ENCODE measurements around the gene POU2AF1. TPM values are rescaled to one million over a fixed set of nuclear protein-coding genes. Genes with fewer than 3 reads are reported as not detected.

POU2AF1 gene
- total RNA-seq, 3 donors from 2014 or later (not counting 1 experiment from before 2014, with no cell fraction given): 0.82 to 16.8 (median 1.1) TPM

DNA sequence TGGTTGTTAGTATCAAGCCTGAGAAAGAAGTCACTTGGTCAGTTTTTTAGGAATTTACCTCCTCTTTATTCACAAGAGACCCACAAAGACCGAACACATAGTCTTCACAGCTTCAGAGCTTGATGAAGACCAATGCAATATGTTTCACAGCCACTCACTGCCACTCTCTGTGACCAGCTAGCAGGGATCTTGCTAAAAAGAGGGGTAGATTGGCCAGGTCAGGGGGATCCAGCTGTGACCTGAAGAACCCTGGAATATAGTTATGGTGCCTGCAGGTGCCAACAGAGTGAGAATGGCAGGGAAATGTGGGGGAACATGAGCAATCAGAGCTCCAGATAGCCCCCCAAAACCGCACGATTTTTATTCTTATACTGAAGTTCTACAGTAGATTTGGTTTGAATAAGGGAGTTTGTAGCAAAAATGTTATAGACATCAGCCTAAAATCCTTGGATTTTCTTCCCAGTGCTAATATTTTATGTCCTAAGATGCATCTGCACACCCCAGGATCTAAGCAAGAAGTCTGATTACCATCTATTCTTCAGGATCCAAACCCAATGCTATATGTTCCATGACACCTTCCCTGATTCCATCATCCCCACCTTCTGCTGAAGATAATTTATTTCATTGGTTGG lies 8.7 kb downstream of the POU2AF1 start:
- ATAC-seq: no peak
- WGBS (ENCODE audit: insufficient coverage): 85% methylated on average over 3 of the region's 3 CpGs
- Histone ChIP-seq H3K9me3 (ENCODE audit: control insufficient read depth, insufficient read depth, low read length) (no peaks in the 10 kb centered on the region), H3K27ac (ENCODE audit: low read length) (no peak overlapping the region), H3K27me3 (ENCODE audit: control insufficient read depth, insufficient read depth, low read length) (no peaks in the 10 kb centered on the region), H3K4me1 (ENCODE audit: control insufficient read depth, insufficient read depth, low read length) (peaks cover 3% of the 10 kb centered on the region), H3K36me3 (ENCODE audit: control insufficient read depth, insufficient read depth, low read length) (no peaks in the 10 kb centered on the region), H3K4me3 (ENCODE audit: low read length) (no peak overlapping the region)
- peaks cover 0 to 5% of the 10 kb centered on the region in 2 donors for H3K27me3 Mint-ChIP-seq (ENCODE audit: low read depth in 2 of 2)
- DNase-seq: no peak
- no peak overlapping the region for H3K4me3 Mint-ChIP-seq
- H3K9me3 Mint-ChIP-seq: no peaks in the 10 kb centered on the region
- TF ChIP-seq, protein P1, sequence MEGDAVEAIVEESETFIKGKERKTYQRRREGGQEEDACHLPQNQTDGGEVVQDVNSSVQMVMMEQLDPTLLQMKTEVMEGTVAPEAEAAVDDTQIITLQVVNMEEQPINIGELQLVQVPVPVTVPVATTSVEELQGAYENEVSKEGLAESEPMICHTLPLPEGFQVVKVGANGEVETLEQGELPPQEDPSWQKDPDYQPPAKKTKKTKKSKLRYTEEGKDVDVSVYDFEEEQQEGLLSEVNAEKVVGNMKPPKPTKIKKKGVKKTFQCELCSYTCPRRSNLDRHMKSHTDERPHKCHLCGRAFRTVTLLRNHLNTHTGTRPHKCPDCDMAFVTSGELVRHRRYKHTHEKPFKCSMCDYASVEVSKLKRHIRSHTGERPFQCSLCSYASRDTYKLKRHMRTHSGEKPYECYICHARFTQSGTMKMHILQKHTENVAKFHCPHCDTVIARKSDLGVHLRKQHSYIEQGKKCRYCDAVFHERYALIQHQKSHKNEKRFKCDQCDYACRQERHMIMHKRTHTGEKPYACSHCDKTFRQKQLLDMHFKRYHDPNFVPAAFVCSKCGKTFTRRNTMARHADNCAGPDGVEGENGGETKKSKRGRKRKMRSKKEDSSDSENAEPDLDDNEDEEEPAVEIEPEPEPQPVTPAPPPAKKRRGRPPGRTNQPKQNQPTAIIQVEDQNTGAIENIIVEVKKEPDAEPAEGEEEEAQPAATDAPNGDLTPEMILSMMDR (IDR thresholded peaks at IDR 0.05): no peak
- H3K36me3 Mint-ChIP-seq: no peaks in the 10 kb centered on the region
- no peak overlapping the region for H3K27ac Mint-ChIP-seq
- H3K4me1 Mint-ChIP-seq: no peaks in the 10 kb centered on the region
- intact Hi-C loops (cut with micrococcal nuclease): no loop called here

DNA sequence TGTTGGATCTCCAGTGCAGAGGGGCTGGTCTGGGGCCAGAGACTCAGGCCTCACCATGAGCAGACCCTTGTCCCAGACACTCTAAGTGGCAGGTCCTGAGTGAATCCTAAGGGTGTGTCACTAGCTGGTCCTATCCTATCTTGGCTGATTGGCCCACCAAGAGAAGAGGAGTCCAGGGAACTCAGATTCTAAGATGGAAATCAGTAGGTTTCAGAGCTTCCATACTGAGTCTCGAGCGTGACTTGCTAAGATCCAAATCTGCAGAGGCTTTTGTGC lies 10.9 kb downstream of the POU2AF1 start:
- Histone ChIP-seq H3K9me3 (ENCODE audit: control insufficient read depth, insufficient read depth, low read length) (no peaks in the 10 kb centered on the region), H3K27me3 (ENCODE audit: control insufficient read depth, insufficient read depth, low read length) (no peaks in the 10 kb centered on the region), H3K4me1 (ENCODE audit: control insufficient read depth, insufficient read depth, low read length) (peaks cover 3% of the 10 kb centered on the region), H3K4me3 (ENCODE audit: low read length) (no peak overlapping the region), H3K36me3 (ENCODE audit: control insufficient read depth, insufficient read depth, low read length) (no peaks in the 10 kb centered on the region), H3K27ac (ENCODE audit: low read length) (no peak overlapping the region)
- intact Hi-C loops (cut with micrococcal nuclease): no loop called here
- ATAC-seq: no peak
- 88% methylated on average over 2 of the region's 2 CpGs for WGBS (ENCODE audit: insufficient coverage)
- H3K27ac Mint-ChIP-seq: no peak overlapping the region
- TF ChIP-seq, protein P1 (IDR thresholded peaks at IDR 0.05): no peak
- H3K4me1 Mint-ChIP-seq: no peaks in the 10 kb centered on the region
- H3K9me3 Mint-ChIP-seq: no peaks in the 10 kb centered on the region
- H3K27me3 Mint-ChIP-seq (ENCODE audit: low read depth in 2 of 2): peaks cover 0 to 5% of the 10 kb centered on the region in 2 donors
- no peak overlapping the region for H3K4me3 Mint-ChIP-seq
- H3K36me3 Mint-ChIP-seq: no peaks in the 10 kb centered on the region
- no peak for DNase-seq

DNA sequence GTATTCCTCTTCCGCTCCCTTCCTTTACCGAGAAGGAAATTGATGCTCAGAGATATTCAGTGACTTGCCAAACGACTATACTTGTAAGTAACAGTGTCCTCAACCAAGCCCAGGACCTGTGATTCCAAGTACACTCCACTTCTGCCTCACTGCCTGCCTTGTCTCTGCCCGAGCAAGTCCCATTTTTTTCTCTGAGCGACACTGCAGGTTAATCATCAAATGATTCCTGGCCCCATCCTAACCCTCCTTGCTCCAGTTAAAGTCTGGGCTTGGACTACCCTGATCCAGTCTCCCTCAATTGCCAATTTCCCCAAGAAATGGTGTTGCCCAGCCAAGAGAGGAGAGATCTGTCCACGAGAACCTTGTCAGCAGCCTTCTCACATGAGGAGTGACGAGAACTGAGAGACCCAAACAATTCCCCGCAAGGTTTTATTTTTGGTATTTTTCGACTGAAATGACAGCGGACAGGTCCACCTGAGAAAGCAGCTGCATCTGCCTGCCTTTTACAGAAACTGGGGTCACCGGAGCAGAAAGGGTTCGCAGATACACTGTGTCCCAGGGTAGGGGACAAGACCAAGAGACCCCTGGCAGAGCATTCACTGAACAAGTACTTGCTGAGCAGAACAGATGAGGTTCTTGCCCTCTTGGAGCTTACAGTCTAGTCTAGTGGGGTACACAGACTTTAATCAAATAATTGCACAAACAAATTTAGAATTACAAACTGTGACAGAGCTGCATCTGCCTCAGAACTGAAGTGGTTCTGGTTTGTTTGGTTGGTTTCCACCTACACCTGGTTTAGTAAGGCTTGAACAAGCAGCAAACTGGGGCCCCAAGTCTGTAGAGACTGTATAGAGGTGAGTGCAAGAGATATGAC lies 11.4 kb downstream of the POU2AF1 start:
- H3K9me3 Mint-ChIP-seq: no peaks in the 10 kb centered on the region
- intact Hi-C loops (cut with micrococcal nuclease): no loop called here
- H3K4me3 Mint-ChIP-seq: no peak overlapping the region
- Histone ChIP-seq H3K27ac (ENCODE audit: low read length) (no peak overlapping the region), H3K4me3 (ENCODE audit: low read length) (no peak overlapping the region), H3K27me3 (ENCODE audit: control insufficient read depth, insufficient read depth, low read length) (no peaks in the 10 kb centered on the region), H3K4me1 (ENCODE audit: control insufficient read depth, insufficient read depth, low read length) (peaks cover 3% of the 10 kb centered on the region), H3K36me3 (ENCODE audit: control insufficient read depth, insufficient read depth, low read length) (no peaks in the 10 kb centered on the region), H3K9me3 (ENCODE audit: control insufficient read depth, insufficient read depth, low read length) (no peaks in the 10 kb centered on the region)
- TF ChIP-seq, protein P1 (IDR thresholded peaks at IDR 0.05): no peak
- DNase-seq (no peak), ATAC-seq (no peak)
- 78% methylated on average over 12 of the region's 12 CpGs for WGBS (ENCODE audit: insufficient coverage)
- H3K27me3 Mint-ChIP-seq (ENCODE audit: low read depth in 2 of 2): peaks cover 0 to 5% of the 10 kb centered on the region in 2 donors
- no peaks in the 10 kb centered on the region for H3K36me3 Mint-ChIP-seq
- no peak overlapping the region for H3K27ac Mint-ChIP-seq
- no peaks in the 10 kb centered on the region for H3K4me1 Mint-ChIP-seq
